GM23248 (cell line): Measurements from ENCODE around the gene FDX2. TPM values are rescaled to one million over a fixed set of nuclear protein-coding genes. Genes with fewer than 3 reads are reported as not detected.

Experiments used
- DNase-seq: peaks from one replicate; pipeline ENCODE4 v3.0.0-alpha.2; 2015
- H2AFZ ChIP-seq: fragments of 200-600 bp; sonication (generic); 2 replicates; pipeline ENCODE4 v1.6.1; 2016; ENCODE audit warnings: antibody characterized with exemption
- H3F3A ChIP-seq: fragments of 200-600 bp; sonication (generic); 2 replicates; pipeline ENCODE4 v1.6.1; 2016; ENCODE audit warnings: mild to moderate bottlenecking, antibody characterized with exemption, mixed run types; ENCODE audit not compliant: insufficient read depth
- H3K27ac ChIP-seq: fragments of 200-600 bp; sonication (generic); 2 replicates; pipeline ENCODE4 v1.5.1; 2016; ENCODE audit warnings: mild to moderate bottlenecking
- H3K27me3 ChIP-seq: fragments of 200-600 bp; sonication (generic); replicated peaks from 2 replicates; pipeline ENCODE4 v1.6.1; 2016; ENCODE audit warnings: mild to moderate bottlenecking; ENCODE audit not compliant: insufficient read depth
- H3K36me3 ChIP-seq: fragments of 200-600 bp; sonication (generic); 2 replicates; pipeline ENCODE4 v1.6.1; 2016; ENCODE audit warnings: low read depth, mild to moderate bottlenecking
- H3K4me1 ChIP-seq: fragments of 200-600 bp; sonication (generic); 2 replicates; pipeline ENCODE4 v1.6.1; 2016; ENCODE audit warnings: mild to moderate bottlenecking; ENCODE audit not compliant: insufficient read depth
- H3K4me2 ChIP-seq: fragments of 200-600 bp; sonication (generic); one replicate; pipeline ENCODE4 v1.6.1; 2016; ENCODE audit warnings: mild to moderate bottlenecking; ENCODE audit not compliant: unreplicated experiment
- H3K4me3 ChIP-seq: fragments of 200-600 bp; sonication (generic); 2 replicates; pipeline ENCODE4 v1.5.1; 2016; ENCODE audit warnings: mild to moderate bottlenecking
- H3K79me2 ChIP-seq: fragments of 200-600 bp; sonication (generic); 2 replicates; pipeline ENCODE4 v1.6.1; 2016; ENCODE audit warnings: mild to moderate bottlenecking; ENCODE audit not compliant: insufficient read depth
- H3K9ac ChIP-seq: fragments of 200-600 bp; sonication (generic); 2 replicates; pipeline ENCODE4 v1.6.1; 2016; ENCODE audit warnings: mild to moderate bottlenecking
- H3K9me2 ChIP-seq: fragments of 200-600 bp; sonication (generic); 2 replicates; pipeline ENCODE4 v1.6.1; 2016; ENCODE audit warnings: mixed run types, mild to moderate bottlenecking, moderate library complexity; ENCODE audit not compliant: insufficient read depth
- H3K9me3 ChIP-seq: fragments of 200-600 bp; sonication (generic); one replicate; pipeline ENCODE4 v1.6.1; 2017; ENCODE audit warnings: low read depth
- H4K20me1 ChIP-seq: fragments of 200-600 bp; sonication (generic); 2 replicates; pipeline ENCODE4 v1.6.0; 2016; ENCODE audit not compliant: insufficient read depth
- EZH2 ChIP-seq: fragments of 200-600 bp; sonication (generic); IDR thresholded peaks from 2 replicates; pipeline ENCODE4 v1.6.1; 2018; ENCODE audit warnings: antibody characterized with exemption, mild to moderate bottlenecking; ENCODE audit not compliant: insufficient read depth, poor library complexity, severe bottlenecking
- EZH2phosphoT487 ChIP-seq: fragments of 200-600 bp; sonication (generic); IDR thresholded peaks from 2 replicates; pipeline ENCODE4 v1.6.1; 2018; ENCODE audit warnings: antibody characterized with exemption, moderate library complexity, mild to moderate bottlenecking, low read depth; ENCODE audit not compliant: insufficient read depth
- whole genome bisulfite sequencing, 2 experiments: methylation state at CpG; one replicate each; pipeline ENCODE4 v1.1.6; 2015 to 2017; ENCODE audit warnings: low lambda C conversion rate in 2 of 2, low coverage in 1 of 2; ENCODE audit errors: missing lambda C conversion rate in 2 of 2; 5-methylcytosine and 5-hydroxymethylcytosine counted together
- in situ Hi-C: fragments of 300-500 bp; cut with MboI; formaldehyde crosslinking; loops from 2 replicates; pipeline ENCODE4 v1.15.0; 2020
- polyA plus RNA-seq: library from polyadenylated mRNA; unstranded; fragments of >200 nt; fragmentation: Nextera tagmentation; extraction: Ambion mirVana; gene quantifications from 2 replicates; pipeline ENCODE4 v1.2.1, GENCODE V29; 2016
- total RNA-seq: library from RNA; depleted of rRNA; stranded (reverse); fragments of >200 nt; shearing (Covaris generic); gene quantifications from 2 replicates; pipeline ENCODE4 v1.2.3, GENCODE V29; 2014

Gene FDX2
- total and polyA plus RNA-seq, 2 experiments from 2014 or later = 46.6 to 48.9 TPM

GRCh38 chr19:10318807-10319682 lies 3.2 kb upstream of the FDX2 start:
- Histone ChIP-seq H3K27ac (no peak overlapping the region), H3K4me3 (no peak overlapping the region), H3F3A (no peaks in the 10 kb centered on the region), H3K27me3 (no peaks in the 10 kb centered on the region), H4K20me1 (no peaks in the 10 kb centered on the region), H3K9me2 (no peaks in the 10 kb centered on the region), H3K4me1 (peaks cover 9% of the 10 kb centered on the region; the same call in 1 of the 2 replicates), H3K4me2 (no peak overlapping the region), H3K36me3 (peaks cover 3% of the 10 kb centered on the region; the same call in 1 of the 2 replicates), H3K9ac (no peak overlapping the region), H2AFZ (no peak overlapping the region), H3K9me3 (no peaks in the 10 kb centered on the region), H3K79me2 (peaks cover 14% of the 10 kb centered on the region)
- in situ Hi-C loops = no loop called here
- TF ChIP-seq EZH2phosphoT487 (no peak), EZH2 (no peak)
- DNase-seq = no peak
- 87% methylated on average over 13 of the region's 13 CpGs for WGBS, 2 experiments

DNA sequence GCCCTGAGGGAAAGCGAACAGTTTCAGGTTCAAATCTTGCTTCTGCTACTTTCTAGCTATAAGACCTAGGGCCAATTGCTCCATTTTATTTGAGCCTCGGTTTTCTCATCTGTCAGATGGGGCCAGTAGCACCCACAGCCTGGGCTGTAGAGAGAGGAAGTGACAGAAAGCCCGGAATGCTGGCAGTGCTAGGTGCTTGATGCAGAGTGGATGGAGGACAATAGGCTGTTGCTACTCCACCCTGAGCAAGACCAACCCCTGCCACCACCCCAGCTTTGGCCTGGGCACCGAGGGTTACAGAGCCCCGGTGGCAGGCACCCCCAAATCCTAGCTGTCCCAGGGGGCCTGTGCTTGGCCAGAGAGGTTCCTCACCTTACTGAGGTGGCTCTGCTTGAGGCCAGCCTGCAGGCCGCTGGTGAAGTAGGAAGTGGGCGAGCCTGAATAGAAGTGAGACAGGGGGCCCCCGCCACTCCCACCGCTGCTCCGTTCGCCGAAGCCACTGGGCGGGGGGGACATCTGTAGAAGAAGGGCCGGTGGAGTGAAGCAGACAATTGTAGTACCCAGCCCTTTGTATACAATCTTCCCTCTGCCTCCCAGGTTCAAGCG lies 2.1 kb upstream of the FDX2 start:
- DNase-seq = no peak
- H3K79me2 ChIP-seq = peaks cover 20% of the 10 kb centered on the region
- H3K27me3 ChIP-seq = no peaks in the 10 kb centered on the region
- in situ Hi-C loops = no loop called here
- no peaks in the 10 kb centered on the region for H3K9me2 ChIP-seq
- WGBS, 2 experiments = 95 to 98% methylated on average over 15 of the region's 15 CpGs
- H4K20me1 ChIP-seq = no peaks in the 10 kb centered on the region
- peaks cover 3% of the 10 kb centered on the region; the same call in 1 of the 2 replicates for H3K36me3 ChIP-seq
- H2AFZ ChIP-seq = no peak overlapping the region
- TF ChIP-seq EZH2 (no peak), EZH2phosphoT487 (no peak)
- no peak overlapping the region for H3K4me3 ChIP-seq
- no peak overlapping the region for H3K27ac ChIP-seq
- H3K9ac ChIP-seq = no peak overlapping the region
- H3K9me3 ChIP-seq = no peaks in the 10 kb centered on the region
- H3K4me2 ChIP-seq = no peak overlapping the region
- peaks cover 3% of the 10 kb centered on the region; the same call in 1 of the 2 replicates for H3F3A ChIP-seq
- peaks cover 9% of the 10 kb centered on the region; the same call in 1 of the 2 replicates for H3K4me1 ChIP-seq

DNA sequence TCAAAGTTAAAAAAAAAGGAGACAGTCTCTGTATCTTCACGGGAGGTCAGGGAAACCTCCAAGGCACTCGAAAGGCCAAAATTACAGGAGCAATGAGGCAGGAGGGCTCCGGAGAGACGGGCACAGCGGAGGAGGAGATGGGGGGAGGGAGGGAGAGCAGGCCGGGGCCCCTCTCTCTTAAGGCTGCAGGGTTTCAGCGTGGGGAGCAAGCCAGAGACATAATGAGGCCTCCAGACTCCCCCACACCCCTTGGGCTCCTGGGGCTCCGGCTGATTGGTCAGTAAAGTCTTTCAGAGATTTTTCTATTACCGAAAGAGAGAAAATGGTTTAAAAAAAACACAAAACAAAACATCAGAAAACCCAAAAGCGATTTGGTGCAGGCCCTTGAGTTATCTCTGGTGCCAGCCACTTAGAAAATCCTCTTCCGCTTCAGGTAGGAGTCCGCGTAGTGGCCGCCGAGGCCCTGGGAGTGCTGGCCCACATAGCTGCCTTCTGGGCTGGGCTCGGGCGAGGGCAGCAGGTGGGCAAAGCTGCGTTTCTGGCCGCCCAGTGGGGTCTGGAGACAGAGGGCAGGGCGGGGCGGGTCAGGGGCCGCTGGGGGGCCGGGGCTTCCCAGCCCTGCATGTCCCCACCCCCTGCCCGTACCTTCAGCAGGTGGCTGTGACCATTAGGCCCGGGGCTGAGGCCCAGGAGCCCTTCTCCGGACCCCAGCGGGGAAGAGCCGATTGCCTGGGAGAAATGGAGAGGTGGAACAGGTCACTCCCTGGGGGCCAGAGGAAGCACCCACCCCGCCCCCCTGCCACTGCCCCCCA lies 1.4 kb upstream of the FDX2 start:
- H3K27me3 ChIP-seq = no peaks in the 10 kb centered on the region
- H3K4me3 ChIP-seq = no peak overlapping the region
- peaks cover 9% of the 10 kb centered on the region; the same call in 1 of the 2 replicates for H3K4me1 ChIP-seq
- no peak overlapping the region for H3K27ac ChIP-seq
- TF ChIP-seq EZH2 (no peak), EZH2phosphoT487 (no peak)
- H3K9me2 ChIP-seq = no peaks in the 10 kb centered on the region
- no peak overlapping the region for H3K9ac ChIP-seq
- in situ Hi-C loops = no loop called here
- DNase-seq = no peak
- peaks cover 3% of the 10 kb centered on the region; the same call in 1 of the 2 replicates for H3F3A ChIP-seq
- H3K4me2 ChIP-seq = no peak overlapping the region
- no peak overlapping the region for H2AFZ ChIP-seq
- no peaks in the 10 kb centered on the region for H4K20me1 ChIP-seq
- H3K36me3 ChIP-seq = peaks cover 3% of the 10 kb centered on the region; the same call in 1 of the 2 replicates
- peaks cover 22% of the 10 kb centered on the region for H3K79me2 ChIP-seq
- no peaks in the 10 kb centered on the region for H3K9me3 ChIP-seq
- WGBS, 2 experiments = 85 to 90% methylated on average over 19 to 28 of the region's 29 CpGs

GRCh38 chr19:10316229-10317044 lies 622 bp upstream of the FDX2 start:
- WGBS, 2 experiments = 72 to 74% methylated on average over 17 to 19 of the region's 19 CpGs
- no peak overlapping the region for H3K27ac ChIP-seq
- H3K9me3 ChIP-seq = no peaks in the 10 kb centered on the region
- DNase-seq = no peak
- peaks cover 3% of the 10 kb centered on the region; the same call in 1 of the 2 replicates for H3K36me3 ChIP-seq
- no peaks in the 10 kb centered on the region for H3K9me2 ChIP-seq
- H3K79me2 ChIP-seq = peaks cover 22% of the 10 kb centered on the region
- no peak overlapping the region for H3K4me2 ChIP-seq
- H3K27me3 ChIP-seq = no peaks in the 10 kb centered on the region
- H3K9ac ChIP-seq = peak overlapping the region; percentile 81; the same call in 1 of the 2 replicates
- TF ChIP-seq EZH2 = no peak
- TF ChIP-seq EZH2phosphoT487 = no peak
- peak overlapping the region; percentile 86; the same call in 1 of the 2 replicates for H3K4me3 ChIP-seq
- H2AFZ ChIP-seq = no peak overlapping the region
- in situ Hi-C loops = no loop called here
- H3F3A ChIP-seq = peaks cover 3% of the 10 kb centered on the region; the same call in 1 of the 2 replicates
- peaks cover 9% of the 10 kb centered on the region; the same call in 1 of the 2 replicates for H3K4me1 ChIP-seq
- no peaks in the 10 kb centered on the region for H4K20me1 ChIP-seq
